Measurements from ENCODE around the gene GRM7. TPM values are rescaled to one million over a fixed set of nuclear protein-coding genes. Genes with fewer than 3 reads are reported as not detected.
A peak's percentile ranks its signal among the peaks of the same experiment; 100 is the strongest.

The GRM7 gene
- total and polyA plus RNA-seq, 9 of the 15 experiments (the other 6 are each of a cell fraction or from before 2014, with no cell fraction given) = not detected

DNA sequence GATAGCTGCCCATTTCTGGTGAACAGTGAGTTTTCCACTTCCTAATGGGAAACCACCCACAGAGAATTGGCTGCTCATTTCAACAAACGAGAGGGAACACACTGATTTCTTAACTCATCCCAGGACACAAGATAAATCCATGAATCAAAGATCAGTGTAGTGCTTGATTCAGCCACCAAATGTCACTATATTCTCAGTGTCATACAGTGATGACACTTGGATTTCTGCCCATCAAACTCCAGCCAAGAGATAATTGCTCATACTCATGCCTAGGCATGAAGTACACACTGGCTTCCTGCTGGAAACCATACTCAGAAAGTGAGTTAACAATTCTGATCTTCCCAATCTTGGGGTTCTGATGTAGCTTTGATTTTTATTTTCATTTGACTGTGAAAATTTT is 35.4 kb upstream of the GRM7 start (continued):
- no peak for TF ChIP-seq ZNF699 (CRISPR knock-in tag; IDR thresholded peaks at IDR 0.05; ENCODE audit: insufficient replicate concordance)
- no peak for TF ChIP-seq ELK3 (CRISPR knock-in tag; IDR thresholded peaks at IDR 0.05)
- TF ChIP-seq THRA (IDR thresholded peaks at IDR 0.05) = no peak
- TF ChIP-seq MYNN (IDR thresholded peaks at IDR 0.05) = no peak
- no peak for TF ChIP-seq MYNN (CRISPR knock-in tag; IDR thresholded peaks at IDR 0.05)

DNA sequence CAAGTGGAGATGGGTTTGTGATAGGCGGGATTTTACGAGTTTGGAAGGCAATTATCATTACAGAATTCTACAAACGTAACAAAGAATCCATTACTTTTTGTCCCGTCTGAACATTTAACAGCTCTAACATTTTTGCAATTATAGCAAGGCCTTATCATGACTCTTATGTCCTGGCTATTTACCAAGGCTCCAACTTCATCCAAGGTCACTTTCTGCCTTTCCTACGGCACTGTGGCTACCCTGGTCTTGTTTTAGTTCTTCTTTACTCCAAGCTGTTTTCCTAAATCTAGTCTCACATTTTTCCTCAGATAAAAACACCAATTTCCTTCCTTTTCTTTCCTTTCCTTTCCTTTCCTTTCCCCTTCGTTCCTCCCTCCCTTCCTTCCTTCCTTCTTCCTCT is 33.5 kb upstream of the GRM7 start:
- intact Hi-C loops (cut with micrococcal nuclease) = no loop called here
- no peaks in the 10 kb centered on the region for H4K20me1 ChIP-seq (replicated peaks; ENCODE audit: control insufficient read depth, insufficient read depth, low read length)
- no peaks in the 10 kb centered on the region for H3K9me1 ChIP-seq (ENCODE audit: control insufficient read depth, insufficient read depth, low read length)
- 0% methylated on average over 6 of the region's 6 CpGs for WGBS (ENCODE audit: insufficient coverage, low coverage, missing lambda C conversion rate)
- no peaks in the 10 kb centered on the region for H3K36me3 ChIP-seq (ENCODE audit: control insufficient read depth, insufficient read depth, low read length)
- no peaks in the 10 kb centered on the region for H3K27me3 ChIP-seq (ENCODE audit: control insufficient read depth in 2 of 2, insufficient read depth in 2 of 2, low read length in 2 of 2)
- H3K27ac ChIP-seq (ENCODE audit: extremely low read depth, low read depth, low read length) = no peak overlapping the region
- H3K4me1 ChIP-seq (replicated peaks in 1 of 2; ENCODE audit: control insufficient read depth in 2 of 2, insufficient read depth in 2 of 2, low read length in 2 of 2) = no peaks in the 10 kb centered on the region
- H3K9me3 ChIP-seq (replicated peaks; ENCODE audit: control insufficient read depth, insufficient read depth, low read depth, low read length) = no peaks in the 10 kb centered on the region
- H3K4me2 ChIP-seq (ENCODE audit: insufficient read depth, low read length) = no peak overlapping the region
- H3K79me2 ChIP-seq (ENCODE audit: control insufficient read depth, insufficient read depth, low read length) = no peaks in the 10 kb centered on the region
- in situ Hi-C loops (cut with MboI) = no loop called here
- BruUV-seq (replicated peaks) = no TSS peak
- no peak overlapping the region for H3K9ac ChIP-seq (ENCODE audit: insufficient read depth in 1 of 2, low read depth in 2 of 2, low read length in 2 of 2)
- FAIRE-seq (no peak), DNase-seq (ENCODE audit: extremely low read depth in 1 of 4, low spot score in 3 of 4) (no peak), ATAC-seq (no peak)
- no peak overlapping the region for H2AFZ ChIP-seq (ENCODE audit: low read depth, low read length)
- ChIA-PET CTCF (ENCODE audit: low intra/inter-chr PET ratio) (no interaction called here), POLR2A (no interaction called here)
- TF ChIP-seq U2AF1 (optimal IDR thresholded peaks at IDR 0.05; ENCODE audit: low read depth, low read length) (no peak), CREB1 (IDR thresholded peaks at IDR 0.05) (no peak), CREB1 (CRISPR knock-in tag; IDR thresholded peaks at IDR 0.05) (no peak), ZNF512 (tag; IDR thresholded peaks at IDR 0.05) (peak; percentile 56), EP300 (IDR thresholded peaks at IDR 0.05; ENCODE audit: low read length) (no peak), CAMTA2 (CRISPR knock-in tag; conservative IDR thresholded peaks at IDR 0.05) (no peak), DDX20 (tag; IDR thresholded peaks at IDR 0.05; ENCODE audit: low read depth) (no peak), L3MBTL2 (IDR thresholded peaks at IDR 0.05) (no peak)
- H3K4me3 ChIP-seq = no peak overlapping the region

Measured in K562 (cell line).